IMR-90 (cell line): ENCODE data around the gene ZDHHC21. TPM values are rescaled to one million over a fixed set of nuclear protein-coding genes. Genes with fewer than 3 reads are reported as not detected.

ENCODE experiments used
- ATAC-seq: fragments of 200-7000 bp; cut with Tn5 transposase; 2 replicates; pipeline ENCODE4 v1.9.1; 2020; ENCODE audit warnings: low read depth, mild to moderate bottlenecking, moderate library complexity
- BruUV-seq: library from RNA; stranded (reverse); fragments of 400-500 nt; replicated peaks from 2 replicates; lab custom pipeline; 2021; lab: Mats Ljungman, UMichigan
- CTCF ChIA-PET: fragments of 300-600 bp; formaldehyde crosslinking; extraction: SDS; loops from one replicate; lab custom pipeline; 2021; ENCODE audit warnings: antibody characterized with exemption; lab: Yijun Ruan, JAX
- POLR2A ChIA-PET: fragments of 300-600 bp; sonication (Branson Sonifier 250); formaldehyde crosslinking; loops from one replicate; lab custom pipeline; 2022; ENCODE audit warnings: antibody characterized with exemption; ENCODE audit not compliant: unreplicated experiment; lab: Charles Lee
- DNase-seq: peaks from one replicate; pipeline ENCODE4 v3.0.0; 2013
- H2AFZ ChIP-seq: replicated peaks from 2 replicates; pipeline ENCODE3; 2013; ENCODE audit warnings: low read length, mild to moderate bottlenecking; ENCODE audit not compliant: poor library complexity
- H2AK5ac ChIP-seq: 2 replicates; pipeline ENCODE4 v1.6.1; 2013; ENCODE audit warnings: low read depth, low read length, inconsistent platforms
- H2AK9ac ChIP-seq: replicated peaks from 2 replicates; pipeline ENCODE3; 2013; ENCODE audit warnings: mild to moderate bottlenecking, low read depth, low read length, moderate library complexity; ENCODE audit not compliant: poor library complexity
- H2BK120ac ChIP-seq: 2 replicates; pipeline ENCODE4 v1.6.1; 2013; ENCODE audit warnings: low read depth, low read length, inconsistent platforms
- H2BK15ac ChIP-seq: 3 replicates; pipeline ENCODE4 v1.6.1; 2013; ENCODE audit warnings: low read depth, low read length, inconsistent platforms
- H2BK20ac ChIP-seq: 2 replicates; pipeline ENCODE4 v1.6.1; 2013; ENCODE audit warnings: low read depth, mild to moderate bottlenecking, inconsistent platforms, low read length, moderate library complexity
- H2BK5ac ChIP-seq: 2 replicates; pipeline ENCODE4 v1.6.1; 2013; ENCODE audit warnings: mild to moderate bottlenecking, low read depth, low read length, inconsistent platforms; ENCODE audit not compliant: poor library complexity, severe bottlenecking
- H3K14ac ChIP-seq: replicated peaks from 2 replicates; pipeline ENCODE4 v1.6.1; 2013; ENCODE audit warnings: low read depth, low read length, inconsistent platforms
- H3K18ac ChIP-seq: 2 replicates; pipeline ENCODE4 v1.6.1; 2013; ENCODE audit warnings: low read depth, low read length, control low read depth
- H3K23ac ChIP-seq: 2 replicates; pipeline ENCODE4 v1.6.1; 2013; ENCODE audit warnings: low read depth, low read length, inconsistent platforms
- H3K27ac ChIP-seq: 2 replicates; pipeline ENCODE4 v1.5.1; 2013; ENCODE audit warnings: mild to moderate bottlenecking, control low read depth, low read length; ENCODE audit not compliant: insufficient read depth
- H3K27me3 ChIP-seq: 2 replicates; pipeline ENCODE4 v1.6.1; 2013; ENCODE audit warnings: low read length; ENCODE audit not compliant: control insufficient read depth, insufficient read depth
- H3K36me3 ChIP-seq: 2 replicates; pipeline ENCODE4 v1.6.1; 2013; ENCODE audit warnings: low read length, mixed read lengths; ENCODE audit not compliant: control insufficient read depth, insufficient read depth
- H3K4ac ChIP-seq: 2 replicates; pipeline ENCODE4 v1.6.1; 2013; ENCODE audit warnings: low read depth, low read length, inconsistent platforms
- H3K4me1 ChIP-seq: 2 replicates; pipeline ENCODE4 v1.6.1; 2013; ENCODE audit warnings: low read length, mixed read lengths; ENCODE audit not compliant: control insufficient read depth, insufficient read depth
- H3K4me2 ChIP-seq: 2 replicates; pipeline ENCODE4 v1.6.1; 2013; ENCODE audit warnings: low read depth, mild to moderate bottlenecking, control low read depth, low read length, moderate library complexity
- H3K4me3 ChIP-seq: 2 replicates; pipeline ENCODE4 v1.5.1; 2013; ENCODE audit warnings: low read depth, mild to moderate bottlenecking, control low read depth, low read length, moderate library complexity; ENCODE audit not compliant: insufficient read depth
- H3K56ac ChIP-seq: 2 replicates; pipeline ENCODE4 v1.6.1; 2013; ENCODE audit warnings: low read length, inconsistent platforms; ENCODE audit not compliant: insufficient read depth; ENCODE audit errors: extremely low read depth
- H3K79me1 ChIP-seq, 2 experiments: 2 replicates each; pipeline ENCODE4 v1.6.1; 2013; ENCODE audit warnings: low read length in 2 of 2, inconsistent platforms in 1 of 2, low read depth in 1 of 2
- H3K9ac ChIP-seq: 2 replicates; pipeline ENCODE4 v1.6.1; 2013; ENCODE audit warnings: low read depth, low read length, control low read depth
- H3K9me1 ChIP-seq: 2 replicates; pipeline ENCODE4 v1.6.1; 2013; ENCODE audit warnings: low read length, inconsistent platforms; ENCODE audit not compliant: insufficient read depth
- H3K9me3 ChIP-seq: 2 replicates; pipeline ENCODE4 v1.6.1; 2013; ENCODE audit warnings: low read length; ENCODE audit not compliant: control insufficient read depth, insufficient read depth
- H4K20me1 ChIP-seq: 2 replicates; pipeline ENCODE4 v1.6.1; 2013; ENCODE audit warnings: low read length, inconsistent platforms; ENCODE audit not compliant: insufficient read depth
- H4K5ac ChIP-seq: 2 replicates; pipeline ENCODE4 v1.6.1; 2013; ENCODE audit warnings: mild to moderate bottlenecking, low read depth, low read length, control low read depth
- H4K8ac ChIP-seq, 2 experiments: 2 replicates each; pipeline ENCODE4 v1.6.1; 2013; ENCODE audit warnings: low read depth in 2 of 2, low read length in 2 of 2, control low read depth in 1 of 2, inconsistent platforms in 1 of 2
- H4K91ac ChIP-seq: 2 replicates; pipeline ENCODE4 v1.6.1; 2013; ENCODE audit warnings: low read depth, low read length, inconsistent platforms; ENCODE audit not compliant: insufficient read depth
- BHLHE40 ChIP-seq: fragments of 150-350 bp; IDR thresholded peaks from 2 replicates; pipeline ENCODE4 v1.6.1; 2016; ENCODE audit warnings: mild to moderate bottlenecking, low read depth, low read length
- CEBPB ChIP-seq: IDR thresholded peaks from 2 replicates; pipeline ENCODE4 v1.6.1; 2012; ENCODE audit warnings: low read depth, low read length, improper control_type of control experiment
- CHD1 ChIP-seq: IDR thresholded peaks from 2 replicates; pipeline ENCODE4 v1.6.1; 2012; ENCODE audit warnings: low read depth, low read length, improper control_type of control experiment
- CTCF ChIP-seq: conservative IDR thresholded peaks from 2 replicates; pipeline ENCODE4 v1.5.1; 2012; ENCODE audit warnings: mild to moderate bottlenecking, low read depth, low read length, improper control_type of control experiment
- FOS ChIP-seq: fragments of 150-350 bp; IDR thresholded peaks from 2 replicates; pipeline ENCODE4 v1.6.1; 2016; ENCODE audit warnings: low read depth, low read length
- MAFK ChIP-seq: IDR thresholded peaks from 2 replicates; pipeline ENCODE4 v1.6.1; 2012; ENCODE audit warnings: low read depth, low read length, improper control_type of control experiment
- MAZ ChIP-seq: IDR thresholded peaks from 2 replicates; pipeline ENCODE4 v1.6.1; 2012; ENCODE audit warnings: low read depth, mild to moderate bottlenecking, low read length, improper control_type of control experiment, moderate library complexity, borderline replicate concordance
- MXI1 ChIP-seq: IDR thresholded peaks from 2 replicates; pipeline ENCODE4 v1.6.1; 2012; ENCODE audit warnings: low read depth, mild to moderate bottlenecking, low read length, moderate library complexity, borderline replicate concordance
- NFE2L2 ChIP-seq: fragments of 150-350 bp; IDR thresholded peaks from 2 replicates; pipeline ENCODE4 v1.6.1; 2016; ENCODE audit warnings: low read depth, mild to moderate bottlenecking, low read length
- POLR2A ChIP-seq: IDR thresholded peaks from 2 replicates; pipeline ENCODE4 v1.6.1; 2012; ENCODE audit warnings: mild to moderate bottlenecking, low read depth, low read length
- RAD21 ChIP-seq: IDR thresholded peaks from 2 replicates; pipeline ENCODE4 v1.6.1; 2012; ENCODE audit warnings: low read length, improper control_type of control experiment
- RCOR1 ChIP-seq: IDR thresholded peaks from 2 replicates; pipeline ENCODE4 v1.6.1; 2012; ENCODE audit warnings: mild to moderate bottlenecking, low read length, improper control_type of control experiment; ENCODE audit not compliant: insufficient replicate concordance
- RFX5 ChIP-seq: IDR thresholded peaks from 2 replicates; pipeline ENCODE4 v1.8.0; 2012; ENCODE audit warnings: low read depth, mild to moderate bottlenecking, low read length, moderate library complexity
- SMC3 ChIP-seq: fragments of 150-350 bp; IDR thresholded peaks from 2 replicates; pipeline ENCODE4 v1.6.1; 2016; ENCODE audit warnings: low read depth, mild to moderate bottlenecking, antibody characterized with exemption, low read length, moderate library complexity
- USF2 ChIP-seq: fragments of 150-350 bp; IDR thresholded peaks from 2 replicates; pipeline ENCODE4 v1.6.1; 2017; ENCODE audit warnings: mild to moderate bottlenecking, antibody characterized with exemption, low read length, low read depth
- WGBS, 2 experiments: methylation state at CpG; one replicate each; pipeline versions ENCODE4 v1.1.5 to v1.1.7; 2013; ENCODE audit warnings: missing lambda C conversion rate in 2 of 2; ENCODE audit not compliant: insufficient read length in 1 of 2; ENCODE audit errors: extremely low coverage in 2 of 2; 5-methylcytosine and 5-hydroxymethylcytosine counted together
- dilution Hi-C: fragments of 300-500 bp; cut with HindIII; formaldehyde crosslinking; loops from one replicate; pipeline ENCODE4 v1.14.3; 2018; ENCODE audit warnings: low sequenced_read_pairs; ENCODE audit not compliant: unreplicated experiment
- in situ Hi-C: fragments of 300-500 bp; cut with MboI; formaldehyde crosslinking; loops from 3 replicates; pipeline ENCODE4 v1.14.3; 2019; ENCODE audit warnings: low sequenced_read_pairs, inconsistent platforms, mixed read lengths
- intact Hi-C: fragments of 100-400 bp; cut with micrococcal nuclease; formaldehyde crosslinking; loops from 2 replicates; pipeline ENCODE4 v1.10.0; 2022
- polyA plus RNA-seq, 3 experiments: library from polyadenylated mRNA; depleted of rRNA; stranded (reverse); fragments of >200 nt; gene quantifications; 2 replicates each; pipeline ENCODE4 v1.2.3, GENCODE V29; 2012; ENCODE audit warnings: low replicate concordance in 1 of 3
- total RNA-seq: library from RNA; depleted of rRNA; stranded (reverse); fragments of >200 nt; gene quantifications from 2 replicates; pipeline ENCODE4 v1.2.3, GENCODE V29; 2012
- TF ChIP-seq, protein P1 (sequence below): fragments of 150-350 bp; IDR thresholded peaks from 2 replicates; pipeline ENCODE4 v1.6.1; 2016; ENCODE audit warnings: low read depth, mild to moderate bottlenecking, low read length, moderate library complexity, borderline replicate concordance

The ZDHHC21 gene
- total and polyA plus RNA-seq, 2 of the 4 experiments (the other 2 are of a cell fraction), result 2.8 to 4.5 TPM

DNA sequence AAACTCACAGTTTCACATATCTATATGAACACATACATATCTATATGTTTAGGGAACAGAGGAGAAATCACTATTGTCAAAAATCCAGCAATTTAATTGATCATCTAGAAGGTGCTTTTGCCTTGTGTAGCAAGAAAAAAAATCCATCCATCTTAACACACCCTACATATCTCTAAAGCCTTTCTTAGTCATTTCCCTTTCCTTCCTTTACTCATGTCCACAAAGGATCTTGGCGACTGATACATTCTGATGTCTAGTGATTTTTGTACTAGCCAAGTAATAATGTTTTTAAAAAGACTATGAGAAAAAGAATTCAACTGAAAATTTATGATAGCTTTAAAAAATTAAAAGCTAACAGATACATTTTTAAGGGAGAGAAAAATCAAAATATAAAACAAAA is 22.5 kb downstream of the ZDHHC21 start:
- intact Hi-C loops, result no loop called here
- in situ Hi-C loops, result no loop called here

More for the DNA sequence above, 22.5 kb downstream of the ZDHHC21 start:
- ATAC-seq, result peak; percentile 48
- peak; percentile 55 for DNase-seq
- H3K4me3 ChIP-seq, result no peak overlapping the region
- H3K9me1 ChIP-seq, result 0 out of 2 replicates have a peak, but pooled peaks cover 2% of the 10 kb centered on the region
- no peak overlapping the region for H3K4ac ChIP-seq
- no peak overlapping the region for H4K91ac ChIP-seq
- ChIA-PET CTCF (interaction anchor here (0.6 to 1.5 kb wide), 2 partner anchors 9 to 26 kb away, joined by 3 to 6 read pairs; no protein-coding TSS in a partner anchor), POLR2A (no interaction called here)
- no peaks in the 10 kb centered on the region for H3K27me3 ChIP-seq
- H3K18ac ChIP-seq, result no peak overlapping the region
- H3K9me3 ChIP-seq, result no peaks in the 10 kb centered on the region
- no CpG with 5 or more reads among the region's 1 CpG for WGBS, 2 experiments
- H4K5ac ChIP-seq, result no peak overlapping the region
- no peak overlapping the region for H3K14ac ChIP-seq
- H2AK9ac ChIP-seq, result no peak overlapping the region
- H3K4me1 ChIP-seq, result no peaks in the 10 kb centered on the region
- no peak overlapping the region for H3K56ac ChIP-seq
- no peak overlapping the region for H4K8ac ChIP-seq
- H2BK120ac ChIP-seq, result no peak overlapping the region
- H2BK15ac ChIP-seq, result no peak overlapping the region
- H3K79me1 ChIP-seq, result peaks cover 0 to 4% of the 10 kb centered on the region in 2 experiments; a peak in 1 of 4 replicates
- TF ChIP-seq FOS (no peak), MAZ (no peak), NFE2L2 (no peak), RFX5 (no peak), USF2 (no peak), RCOR1 (no peak), MAFK (no peak), BHLHE40 (no peak), SMC3 (no peak), CHD1 (no peak), RAD21 (no peak), MXI1 (no peak), POLR2A (no peak), CEBPB (no peak), CTCF (no peak)
- TF ChIP-seq, protein P1, sequence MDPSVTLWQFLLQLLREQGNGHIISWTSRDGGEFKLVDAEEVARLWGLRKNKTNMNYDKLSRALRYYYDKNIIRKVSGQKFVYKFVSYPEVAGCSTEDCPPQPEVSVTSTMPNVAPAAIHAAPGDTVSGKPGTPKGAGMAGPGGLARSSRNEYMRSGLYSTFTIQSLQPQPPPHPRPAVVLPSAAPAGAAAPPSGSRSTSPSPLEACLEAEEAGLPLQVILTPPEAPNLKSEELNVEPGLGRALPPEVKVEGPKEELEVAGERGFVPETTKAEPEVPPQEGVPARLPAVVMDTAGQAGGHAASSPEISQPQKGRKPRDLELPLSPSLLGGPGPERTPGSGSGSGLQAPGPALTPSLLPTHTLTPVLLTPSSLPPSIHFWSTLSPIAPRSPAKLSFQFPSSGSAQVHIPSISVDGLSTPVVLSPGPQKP, result no peak
- no peak overlapping the region for H3K23ac ChIP-seq
- H2BK20ac ChIP-seq, result no peak overlapping the region
- no peak overlapping the region for H3K4me2 ChIP-seq
- H4K20me1 ChIP-seq, result no peaks in the 10 kb centered on the region
- no peak overlapping the region for H2AK5ac ChIP-seq
- H3K9ac ChIP-seq, result no peak overlapping the region
- H3K27ac ChIP-seq, result no peak overlapping the region
- H2BK5ac ChIP-seq, result no peak overlapping the region
- dilution Hi-C loops, result no loop called here
- no TSS peak for BruUV-seq
- no peak overlapping the region for H2AFZ ChIP-seq
- peaks cover 3% of the 10 kb centered on the region; the same call in 1 of the 2 replicates for H3K36me3 ChIP-seq
